K562 (cell line): ENCODE measurements around the gene COL16A1. TPM values are rescaled to one million over a fixed set of nuclear protein-coding genes. Genes with fewer than 3 reads are reported as not detected.

Source experiments
- ATAC-seq: fragments of 200-7000 bp; cut with Tn5 transposase; 3 replicates; pipeline ENCODE4 v1.9.1; 2020; ENCODE audit warnings: moderate library complexity
- BruUV-seq: library from RNA; stranded (reverse); fragments of 400-500 nt; replicated peaks from 2 replicates; lab custom pipeline; 2021; lab: Mats Ljungman, UMichigan
- CTCF ChIA-PET: fragments of 300-600 bp; formaldehyde crosslinking; extraction: SDS; loops from one replicate; lab custom pipeline; 2021; ENCODE audit warnings: low intra/inter-chr PET ratio; lab: Yijun Ruan, JAX
- POLR2A ChIA-PET: fragments of 300-600, 350-650 bp; sonication (Branson Sonifier 250); formaldehyde crosslinking; extraction: SDS; loops from one replicate; lab custom pipeline; 2021; ENCODE audit warnings: antibody characterized with exemption, inconsistent platforms; lab: Yijun Ruan, JAX
- DNase-seq, 4 experiments: peaks; one replicate each; pipeline versions ENCODE4 v3.0.0 to v3.0.0-alpha.2; 2011 to 2018; ENCODE audit warnings: low spot score in 3 of 4, mixed read lengths in 3 of 4; ENCODE audit errors: extremely low read depth in 1 of 4
- FAIRE-seq: peaks from 2 replicates; lab custom pipeline; 2011; peaks lifted over from hg19 to GRCh38; lab: Jason Lieb, UNC
- H2AFZ ChIP-seq: 2 replicates; pipeline ENCODE4 v1.6.0; 2011; ENCODE audit warnings: low read depth, low read length, control low read depth, inconsistent platforms
- H3K27ac ChIP-seq: fragments of 200-600 bp; 3 replicates; pipeline ENCODE4 v1.8.0; 2011; ENCODE audit warnings: low read depth, mild to moderate bottlenecking, control low read depth, inconsistent platforms, low read length, moderate library complexity, mixed read lengths; ENCODE audit errors: extremely low read depth
- H3K27me3 ChIP-seq, 2 experiments: fragments of 300-600 bp in 1 of 2; 2 replicates in 1 of 2; 3 replicates in 1 of 2; pipeline versions ENCODE4 v1.6.0 to v1.8.0; 2011; ENCODE audit warnings: inconsistent platforms in 2 of 2, low read length in 2 of 2, mild to moderate bottlenecking in 1 of 2, mixed read lengths in 1 of 2, moderate library complexity in 1 of 2; ENCODE audit not compliant: control insufficient read depth in 2 of 2, insufficient read depth in 2 of 2
- H3K36me3 ChIP-seq: fragments of 300-600 bp; 3 replicates; pipeline ENCODE4 v1.8.0; 2011; ENCODE audit warnings: mild to moderate bottlenecking, low read length, inconsistent platforms; ENCODE audit not compliant: control insufficient read depth, insufficient read depth
- H3K4me1 ChIP-seq, 2 experiments: fragments of 200-600 bp in 1 of 2; replicated peaks in 1 of 2; 2 replicates in 1 of 2; 3 replicates in 1 of 2; pipeline versions ENCODE4 v1.5.1 to v1.8.0; 2011; ENCODE audit warnings: inconsistent platforms in 2 of 2, low read length in 2 of 2, mild to moderate bottlenecking in 1 of 2, mixed read lengths in 1 of 2, moderate library complexity in 1 of 2; ENCODE audit not compliant: control insufficient read depth in 2 of 2, insufficient read depth in 2 of 2
- H3K4me2 ChIP-seq: 2 replicates; pipeline ENCODE4 v1.6.1; 2011; ENCODE audit warnings: low read length, control low read depth, inconsistent platforms, mixed read lengths; ENCODE audit not compliant: insufficient read depth
- H3K4me3 ChIP-seq: fragments of 200-600 bp; sonication (generic), shearing (Covaris generic); 2 replicates; pipeline ENCODE4 v1.5.1; 2016; ENCODE audit warnings: control low read depth, inconsistent platforms
- H3K79me2 ChIP-seq: fragments of 200-600 bp; 3 replicates; pipeline ENCODE4 v1.8.0; 2011; ENCODE audit warnings: low read length, inconsistent platforms; ENCODE audit not compliant: control insufficient read depth, insufficient read depth
- H3K9ac ChIP-seq, 2 experiments: 2 replicates each; pipeline versions ENCODE4 v1.6.0 to v1.6.1; 2011; ENCODE audit warnings: low read depth in 2 of 2, low read length in 2 of 2, control low read depth in 1 of 2, inconsistent platforms in 1 of 2, mild to moderate bottlenecking in 1 of 2, mixed read lengths in 1 of 2; ENCODE audit not compliant: insufficient read depth in 1 of 2
- H3K9me1 ChIP-seq: one replicate; pipeline ENCODE4 v1.6.0; 2011; ENCODE audit warnings: inconsistent platforms, mild to moderate bottlenecking, low read length, moderate library complexity; ENCODE audit not compliant: control insufficient read depth, insufficient read depth
- H3K9me3 ChIP-seq: replicated peaks from 2 replicates; pipeline ENCODE4 v1.5.1; 2011; ENCODE audit warnings: low read depth, low read length, inconsistent platforms; ENCODE audit not compliant: control insufficient read depth, insufficient read depth
- H4K20me1 ChIP-seq: replicated peaks from 2 replicates; pipeline ENCODE4 v1.6.1; 2011; ENCODE audit warnings: low read length, inconsistent platforms, mixed read lengths; ENCODE audit not compliant: control insufficient read depth, insufficient read depth
- EHMT2 ChIP-seq: fragments of 450-650 bp; IDR thresholded peaks from 2 replicates; pipeline ENCODE4 v1.6.1; 2018; ENCODE audit warnings: antibody characterized with exemption
- HNRNPH1 ChIP-seq: fragments of 200-400 bp; formaldehyde crosslinking; optimal IDR thresholded peaks from 2 replicates; pipeline ENCODE3; 2017; ENCODE audit warnings: low read depth, mild to moderate bottlenecking, low read length, moderate library complexity
- STAG1 ChIP-seq: sonication (generic); formaldehyde crosslinking; IDR thresholded peaks from 2 replicates; pipeline ENCODE4 v1.5.0; 2020; ENCODE audit warnings: missing genetic modification reagents, borderline replicate concordance
- TSC22D4 ChIP-seq: fragments of 450-650 bp; IDR thresholded peaks from 2 replicates; pipeline ENCODE4 v1.6.1; 2016; ENCODE audit warnings: missing genetic modification characterization, missing biosample characterization, control low read depth
- ZNF316 ChIP-seq: fragments of 450-650 bp; IDR thresholded peaks from 2 replicates; pipeline ENCODE4 v1.6.1; 2016
- WGBS: fragments of 100-300 bp; shearing (Covaris generic); methylation state at CpG from one replicate; pipeline ENCODE4 v1.1.6; 2016; ENCODE audit warnings: low coverage, mixed read lengths; ENCODE audit not compliant: insufficient coverage; ENCODE audit errors: missing lambda C conversion rate; 5-methylcytosine and 5-hydroxymethylcytosine counted together
- in situ Hi-C: fragments of 300-500 bp; cut with MboI; formaldehyde crosslinking; loops from 4 replicates; pipeline ENCODE4 v1.15.0; 2018; ENCODE audit warnings: inconsistent platforms, mixed read lengths
- intact Hi-C: fragments of 100-400 bp; cut with micrococcal nuclease; formaldehyde crosslinking; loops from 2 replicates; pipeline ENCODE4 v1.14.2; 2022
- polyA plus RNA-seq, 8 experiments: library from polyadenylated mRNA; depleted of rRNA in 4 of 8; stranded (reverse) in 5 of 8; unstranded in 3 of 8; fragments of >200 nt; fragmentation: Nextera tagmentation in 2 of 8; fragmentation: Illumina TruSeq in 1 of 8; extraction: Ambion mirVana in 2 of 8; extraction: Trizol in 1 of 8; gene quantifications; 2 replicates each; pipeline versions ENCODE4 v1.2.1 to v1.2.3, GENCODE V29; 2011 to 2014; ENCODE audit warnings: inconsistent platforms in 1 of 8, missing spikeins in 1 of 8
- total RNA-seq, 7 experiments: library from RNA; depleted of rRNA in 6 of 7; stranded (reverse); fragments of >200 nt in 6 of 7; fragmentation: Illumina TruSeq in 2 of 7; extraction: Trizol in 2 of 7; gene quantifications; 2 replicates each; pipeline versions ENCODE4 v1.2.1 to v1.2.3, GENCODE V29; 2011 to 2021; ENCODE audit warnings: low replicate concordance in 1 of 7
- TF ChIP-seq, protein P1 (sequence below): conservative IDR thresholded peaks from 2 replicates; pipeline ENCODE4 v1.6.1; 2011; ENCODE audit warnings: low read depth, mild to moderate bottlenecking, low read length; ENCODE audit not compliant: control insufficient read depth

COL16A1 gene
- total and polyA plus RNA-seq, 9 of the 15 experiments (the other 6 are each of a cell fraction or from before 2014, with no cell fraction given): 0.11 to 0.60 (median 0.11) TPM; not detected in 6

DNA sequence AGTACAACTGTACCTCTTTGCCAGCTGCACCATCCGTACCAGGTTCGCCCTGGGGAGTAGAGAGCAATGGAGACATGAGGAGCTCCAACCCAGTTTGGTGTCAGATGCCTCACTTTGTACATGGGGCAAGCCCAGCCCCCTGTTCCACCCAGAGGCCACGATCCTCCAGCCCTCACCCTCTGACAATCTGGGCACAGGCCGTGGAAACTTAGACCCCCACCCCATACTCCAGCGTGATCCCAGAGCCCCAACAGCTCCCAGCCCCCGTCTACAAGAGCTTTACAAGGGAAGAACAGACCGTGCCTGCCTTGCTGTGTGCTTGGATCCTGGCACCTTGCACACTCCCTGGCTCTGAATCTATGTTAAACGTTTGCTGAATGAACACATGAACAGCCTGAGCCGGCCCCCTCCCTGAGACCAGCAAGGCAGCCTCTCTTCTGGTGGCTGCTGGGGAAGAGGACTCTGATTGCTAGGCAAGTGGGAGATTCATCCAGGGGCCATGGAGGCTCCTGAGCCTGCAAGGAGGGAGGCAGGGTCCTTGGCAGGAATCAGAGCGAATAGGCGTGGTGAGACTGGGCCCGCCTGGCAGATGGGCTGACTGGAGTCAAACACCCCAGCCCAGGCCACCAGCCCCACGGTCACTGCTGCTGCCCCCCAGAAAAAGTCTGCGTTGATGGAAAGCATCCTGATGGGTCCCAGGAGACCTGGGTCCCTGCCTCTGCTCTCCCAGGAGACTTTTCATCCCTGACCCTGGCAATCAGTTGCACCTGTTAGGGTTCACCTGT lies 46.6 kb downstream of the COL16A1 start:
- BruUV-seq: no TSS peak
- no peaks in the 10 kb centered on the region for H3K4me1 ChIP-seq
- DNase-seq (no peak), ATAC-seq (no peak), FAIRE-seq (no peak)
- H3K9me3 ChIP-seq: no peaks in the 10 kb centered on the region
- H4K20me1 ChIP-seq: peaks cover 15% of the 10 kb centered on the region; the same call in 1 of the 2 replicates
- H3K79me2 ChIP-seq: no peaks in the 10 kb centered on the region
- H3K4me3 ChIP-seq: no peak overlapping the region
- H3K4me2 ChIP-seq: no peak overlapping the region
- no peaks in the 10 kb centered on the region for H3K9me1 ChIP-seq
- H3K27me3 ChIP-seq: peaks cover 47 to 89% of the 10 kb centered on the region in 2 experiments; a peak in 4 of 5 replicates
- no peaks in the 10 kb centered on the region for H3K36me3 ChIP-seq
- no peak overlapping the region for H2AFZ ChIP-seq
- no peak overlapping the region for H3K27ac ChIP-seq
- WGBS: under 1% methylated on average over 14 of the region's 14 CpGs
- ChIA-PET CTCF (no interaction called here), POLR2A (interaction anchor here (0.6 to 1.1 kb wide), 2 partner anchors 13 to 1456 kb away, joined by 3 to 4 read pairs; partner anchors contain the start of gene PEF1)
- TF ChIP-seq STAG1 (CRISPR knock-in tag) (0 out of 2 replicates have a peak, but pooled peaks have one; percentile 5), HNRNPH1 (no peak), TSC22D4 (tag) (no peak), ZNF316 (no peak), EHMT2 (no peak)
- TF ChIP-seq, protein P1, sequence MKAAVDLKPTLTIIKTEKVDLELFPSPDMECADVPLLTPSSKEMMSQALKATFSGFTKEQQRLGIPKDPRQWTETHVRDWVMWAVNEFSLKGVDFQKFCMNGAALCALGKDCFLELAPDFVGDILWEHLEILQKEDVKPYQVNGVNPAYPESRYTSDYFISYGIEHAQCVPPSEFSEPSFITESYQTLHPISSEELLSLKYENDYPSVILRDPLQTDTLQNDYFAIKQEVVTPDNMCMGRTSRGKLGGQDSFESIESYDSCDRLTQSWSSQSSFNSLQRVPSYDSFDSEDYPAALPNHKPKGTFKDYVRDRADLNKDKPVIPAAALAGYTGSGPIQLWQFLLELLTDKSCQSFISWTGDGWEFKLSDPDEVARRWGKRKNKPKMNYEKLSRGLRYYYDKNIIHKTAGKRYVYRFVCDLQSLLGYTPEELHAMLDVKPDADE: no peak
- in situ Hi-C loops (no loop called here), intact Hi-C loops (no loop called here)
- no peak overlapping the region for H3K9ac ChIP-seq
